GM13977 (cell line): ENCODE data around the gene CDK4.
"Not testable (repeated sequence)": the region's sequence is repeated elsewhere in the genome, so short reads cannot be mapped to it uniquely, and the experiment has no call there.

Source experiments
- DNase-seq: peaks from one replicate; pipeline ENCODE4 v3.0.0; 2012; ENCODE audit warnings: low spot score
- CTCF ChIP-seq: IDR thresholded peaks from 2 replicates; pipeline ENCODE4 v1.5.1; 2012; ENCODE audit warnings: mild to moderate bottlenecking, control low read depth; ENCODE audit not compliant: insufficient read depth; ENCODE audit errors: extremely low read depth, missing control alignments
- in situ Hi-C: fragments of 300-500 bp; cut with MboI; formaldehyde crosslinking; loops from one replicate; pipeline ENCODE4 v1.12.0; 2022; ENCODE audit warnings: low sequenced_read_pairs, low pct_unique_long_range_greater_than_20kb, mixed read lengths, inconsistent platforms; ENCODE audit not compliant: unreplicated experiment

CDK4 gene

GRCh38 chr12:57726151-57726883 is 25.8 kb downstream of the CDK4 start:
- in situ Hi-C loops, result no loop called here
- DNase-seq, result no peak
- peak; percentile 17 for TF ChIP-seq CTCF

GRCh38 chr12:57725851-57726150 is 26.3 kb downstream of the CDK4 start:
- no peak for TF ChIP-seq CTCF
- peak; percentile 36 for DNase-seq
- in situ Hi-C loops, result no loop called here

- peak; percentile 14 for DNase-seq
- TF ChIP-seq CTCF, result no peak
- in situ Hi-C loops, result no loop called here
These were observed 27.0 kb downstream of the CDK4 start for GRCh38 chr12:57724936-57725740.

GRCh38 chr12:57724003-57724935 is 27.8 kb downstream of the CDK4 start:
- DNase-seq, result no peak
- in situ Hi-C loops, result no loop called here
- no peak for TF ChIP-seq CTCF

GRCh38 chr12:57723630-57723962 is 28.5 kb downstream of the CDK4 start:
- DNase-seq, result peak; percentile 28
- in situ Hi-C loops, result no loop called here
- no peak for TF ChIP-seq CTCF

- peak; percentile 16 for DNase-seq
- no peak for TF ChIP-seq CTCF
- in situ Hi-C loops, result no loop called here
These were observed 29.1 kb downstream of the CDK4 start for GRCh38 chr12:57722716-57723629.

GRCh38 chr12:57721846-57722608 is 30.1 kb downstream of the CDK4 start:
- DNase-seq, in situ Hi-C loops: not testable (repeated sequence)
